Mesendoderm (in vitro differentiated cells): ENCODE results near the gene RPS15.

Experiments
- DNase-seq: peaks from one replicate; pipeline ENCODE4 v3.0.0; 2013
- H2AK5ac ChIP-seq: 2 replicates; pipeline ENCODE4 v1.6.1; 2013; ENCODE audit warnings: low read length, inconsistent platforms
- H2BK120ac ChIP-seq: 2 replicates; pipeline ENCODE4 v1.6.1; 2013; ENCODE audit warnings: low read depth, mild to moderate bottlenecking, low read length, moderate library complexity, mixed read lengths
- H2BK15ac ChIP-seq: replicated peaks from 2 replicates; pipeline ENCODE4 v1.6.1; 2013; ENCODE audit warnings: low read depth, mild to moderate bottlenecking, moderate library complexity
- H2BK5ac ChIP-seq: 2 replicates; pipeline ENCODE4 v1.6.1; 2013; ENCODE audit warnings: low read length, inconsistent platforms
- H3K18ac ChIP-seq: 2 replicates; pipeline ENCODE4 v1.6.1; 2013; ENCODE audit warnings: mild to moderate bottlenecking, low read length, mixed read lengths
- H3K23ac ChIP-seq: one replicate; pipeline ENCODE4 v1.6.1; 2013; ENCODE audit warnings: low read length
- H3K27ac ChIP-seq: 2 replicates; pipeline ENCODE4 v1.5.1; 2013; ENCODE audit warnings: low read depth, mild to moderate bottlenecking, inconsistent platforms, low read length, moderate library complexity
- H3K27me3 ChIP-seq: 2 replicates; pipeline ENCODE4 v1.6.1; 2013; ENCODE audit warnings: low read length, control low read depth, mild to moderate bottlenecking, inconsistent platforms; ENCODE audit not compliant: insufficient read depth, poor library complexity
- H3K36me3 ChIP-seq: 2 replicates; pipeline ENCODE4 v1.6.1; 2013; ENCODE audit warnings: low read length, inconsistent platforms; ENCODE audit not compliant: control insufficient read depth, insufficient read depth
- H3K4ac ChIP-seq: one replicate; pipeline ENCODE4 v1.6.1; 2013; ENCODE audit warnings: low read depth, mild to moderate bottlenecking, low read length, moderate library complexity
- H3K4me1 ChIP-seq: 2 replicates; pipeline ENCODE4 v1.6.1; 2013; ENCODE audit warnings: low read depth, low read length, inconsistent platforms; ENCODE audit not compliant: control insufficient read depth
- H3K4me2 ChIP-seq: 2 replicates; pipeline ENCODE4 v1.6.1; 2013; ENCODE audit warnings: low read length
- H3K4me3 ChIP-seq: 2 replicates; pipeline ENCODE4 v1.5.1; 2013; ENCODE audit warnings: mild to moderate bottlenecking, low read length
- H3K56ac ChIP-seq: one replicate; pipeline ENCODE4 v1.6.1; 2013; ENCODE audit warnings: low read length
- H3K79me1 ChIP-seq: 2 replicates; pipeline ENCODE4 v1.6.1; 2013; ENCODE audit warnings: low read length, inconsistent platforms
- H3K79me2 ChIP-seq: 2 replicates; pipeline ENCODE4 v1.6.1; 2013; ENCODE audit warnings: mild to moderate bottlenecking, low read length; ENCODE audit not compliant: control insufficient read depth, insufficient read depth
- H3K9ac ChIP-seq: 2 replicates; pipeline ENCODE4 v1.6.1; 2013; ENCODE audit warnings: low read length, inconsistent platforms
- H4K5ac ChIP-seq: one replicate; pipeline ENCODE4 v1.6.1; 2013; ENCODE audit warnings: low read length
- H4K8ac ChIP-seq: one replicate; pipeline ENCODE4 v1.6.1; 2013; ENCODE audit warnings: low read depth, mild to moderate bottlenecking, control low read depth, low read length, moderate library complexity
- WGBS: extraction: QIAGEN DNeasy Blood & Tissue Kit; methylation state at CpG from one replicate; pipeline ENCODE4 v1.1.7; 2013; ENCODE audit warnings: low lambda C conversion rate, missing lambda C conversion rate; ENCODE audit not compliant: insufficient coverage; ENCODE audit errors: extremely low coverage; 5-methylcytosine and 5-hydroxymethylcytosine counted together

The RPS15 gene

GRCh38 chr19:1392939-1393530 lies 45.2 kb upstream of the RPS15 start:
- Histone ChIP-seq H2BK15ac (no peak overlapping the region), H3K4me2 (no peak overlapping the region), H3K4me1 (no peaks in the 10 kb centered on the region), H3K27ac (no peak overlapping the region), H2BK120ac (no peak overlapping the region), H3K56ac (no peak overlapping the region), H3K79me1 (no peaks in the 10 kb centered on the region), H3K23ac (no peak overlapping the region), H3K27me3 (no peaks in the 10 kb centered on the region), H3K18ac (no peak overlapping the region), H4K8ac (no peak overlapping the region), H3K4me3 (no peak overlapping the region), H3K79me2 (no peaks in the 10 kb centered on the region), H2BK5ac (no peak overlapping the region), H3K4ac (no peak overlapping the region), H3K36me3 (peaks cover 4% of the 10 kb centered on the region), H3K9ac (no peak overlapping the region), H4K5ac (no peak overlapping the region), H2AK5ac (no peak overlapping the region)
- WGBS = no CpG with 5 or more reads among the region's 37 CpGs
- no peak for DNase-seq

GRCh38 chr19:1393841-1394240 lies 44.4 kb upstream of the RPS15 start:
- Histone ChIP-seq H3K4ac (no peak overlapping the region), H3K36me3 (peaks cover 4% of the 10 kb centered on the region), H3K79me1 (no peaks in the 10 kb centered on the region), H3K79me2 (no peaks in the 10 kb centered on the region), H4K5ac (no peak overlapping the region), H3K9ac (no peak overlapping the region), H3K4me1 (no peaks in the 10 kb centered on the region), H2BK120ac (no peak overlapping the region), H3K23ac (no peak overlapping the region), H2BK5ac (no peak overlapping the region), H3K18ac (no peak overlapping the region), H3K56ac (no peak overlapping the region), H3K27ac (no peak overlapping the region), H2AK5ac (no peak overlapping the region), H3K4me3 (no peak overlapping the region), H3K4me2 (no peak overlapping the region), H3K27me3 (no peaks in the 10 kb centered on the region), H2BK15ac (no peak overlapping the region), H4K8ac (no peak overlapping the region)
- DNase-seq = no peak
- WGBS = no CpG with 5 or more reads among the region's 17 CpGs

DNA sequence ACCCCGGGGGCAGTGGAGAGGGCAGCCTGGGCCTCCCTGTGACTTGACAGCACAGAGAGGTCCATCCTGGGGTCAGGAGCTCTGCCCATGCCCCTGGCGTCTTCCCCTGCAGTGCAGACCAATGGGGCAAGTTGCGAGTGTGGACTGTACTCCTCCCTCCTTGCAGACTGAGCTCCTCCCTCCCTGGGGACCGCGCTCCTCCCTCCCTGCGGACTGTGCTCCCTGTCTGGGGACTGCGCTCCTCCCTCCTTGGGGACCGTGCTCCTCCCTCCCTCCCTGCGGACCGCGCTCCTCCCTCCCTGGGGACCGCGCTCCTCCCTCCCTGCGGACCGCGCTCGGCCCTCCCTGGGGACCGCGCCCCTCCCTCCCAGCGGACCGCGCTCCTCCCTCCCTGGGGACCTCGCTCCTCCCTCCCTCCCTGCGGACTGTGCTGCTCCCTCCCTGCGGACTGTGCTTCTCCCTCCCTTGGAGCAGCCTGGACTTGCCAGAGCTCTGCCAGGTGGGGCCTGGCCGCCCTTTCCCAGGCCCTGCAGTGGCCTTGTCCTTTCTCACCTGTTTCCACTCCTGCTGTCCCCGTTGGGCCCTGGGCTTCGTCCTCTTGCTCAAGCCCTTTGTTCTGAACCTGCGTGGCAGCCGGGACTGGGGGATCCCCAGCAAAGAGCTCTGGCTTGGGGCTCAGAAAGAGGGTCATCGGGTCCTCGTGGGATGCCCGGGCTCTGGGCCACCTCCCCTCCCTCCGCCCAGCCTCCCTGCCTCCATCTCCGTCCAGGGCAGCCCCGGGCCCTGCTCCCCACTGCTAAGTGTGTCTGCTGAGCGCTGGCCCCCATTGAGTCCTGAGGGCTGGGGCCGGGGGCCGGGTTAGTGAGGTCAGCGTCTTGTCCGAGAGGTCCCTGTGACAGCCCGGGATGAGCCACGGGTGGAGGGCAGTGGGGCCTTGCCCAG lies 43.7 kb upstream of the RPS15 start:
- Histone ChIP-seq H4K8ac (no peak overlapping the region), H3K4ac (no peak overlapping the region), H3K18ac (no peak overlapping the region), H2BK120ac (no peak overlapping the region), H3K23ac (no peak overlapping the region), H4K5ac (no peak overlapping the region), H3K27me3 (no peaks in the 10 kb centered on the region), H3K4me3 (no peak overlapping the region), H2BK15ac (no peak overlapping the region), H3K27ac (no peak overlapping the region), H2AK5ac (no peak overlapping the region), H3K9ac (no peak overlapping the region), H3K4me2 (no peak overlapping the region), H3K56ac (no peak overlapping the region), H3K36me3 (no peaks in the 10 kb centered on the region), H3K79me2 (no peaks in the 10 kb centered on the region), H3K4me1 (no peaks in the 10 kb centered on the region), H2BK5ac (no peak overlapping the region), H3K79me1 (no peaks in the 10 kb centered on the region)
- DNase-seq = no peak
- no CpG with 5 or more reads among the region's 43 CpGs for WGBS

- H3K27ac ChIP-seq = no peak overlapping the region
- WGBS = no CpG with 5 or more reads among the region's 52 CpGs
Measured at GRCh38 chr19:1395194-1396018, 42.8 kb upstream of the RPS15 start.

DNA sequence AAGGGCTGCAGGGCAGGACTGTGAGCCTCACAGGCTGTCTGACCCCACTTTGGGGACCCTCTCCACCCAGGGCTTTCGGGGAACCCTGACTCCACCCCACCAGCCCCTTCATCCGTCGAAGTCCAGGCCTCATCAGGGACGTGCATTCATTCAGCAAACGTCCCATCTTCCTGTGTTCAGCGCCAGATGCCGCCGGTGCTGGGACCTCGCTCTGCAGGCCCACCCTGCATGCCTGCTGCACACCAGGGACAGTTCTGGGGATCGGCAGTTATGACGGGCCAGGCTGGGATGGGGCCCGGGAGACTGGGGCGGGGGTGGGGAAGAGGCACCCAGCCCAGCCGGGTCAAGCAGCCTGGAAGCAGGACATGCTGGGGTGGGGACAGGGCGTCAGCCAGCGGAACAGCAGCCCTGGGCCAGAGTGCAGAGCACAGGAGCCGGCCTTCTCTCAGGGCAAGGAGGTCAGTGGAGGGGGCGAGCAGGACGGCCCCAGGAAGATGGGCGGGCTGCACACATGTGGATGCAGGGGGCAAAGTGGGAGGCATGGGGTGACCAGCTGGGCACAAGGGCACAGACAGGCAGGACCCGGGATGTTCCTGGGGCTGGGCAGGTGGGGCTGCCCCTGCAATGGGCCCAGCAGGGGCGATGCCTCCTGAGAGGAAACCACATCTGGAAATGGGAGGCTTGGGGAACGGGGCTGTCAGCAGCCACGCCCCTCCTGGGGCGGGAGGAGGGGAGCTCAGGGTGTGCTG lies 42.0 kb upstream of the RPS15 start:
- Histone ChIP-seq H3K79me2 (no peaks in the 10 kb centered on the region), H3K4me2 (no peak overlapping the region), H3K27me3 (no peaks in the 10 kb centered on the region), H2BK5ac (no peak overlapping the region), H3K27ac (no peak overlapping the region), H4K5ac (no peak overlapping the region), H3K4me1 (no peaks in the 10 kb centered on the region), H3K9ac (no peak overlapping the region), H3K4ac (no peak overlapping the region), H3K56ac (no peak overlapping the region), H2BK15ac (no peak overlapping the region), H3K79me1 (no peaks in the 10 kb centered on the region), H3K23ac (no peak overlapping the region), H3K18ac (no peak overlapping the region), H2BK120ac (no peak overlapping the region), H4K8ac (no peak overlapping the region), H2AK5ac (no peak overlapping the region), H3K36me3 (no peaks in the 10 kb centered on the region), H3K4me3 (no peak overlapping the region)
- WGBS = no CpG with 5 or more reads among the region's 25 CpGs
- DNase-seq = no peak

More at GRCh38 chr19:1395194-1396018, 42.8 kb upstream of the RPS15 start:
- Histone ChIP-seq H3K4me1 (no peaks in the 10 kb centered on the region), H3K27me3 (no peaks in the 10 kb centered on the region), H2BK5ac (no peak overlapping the region), H3K23ac (no peak overlapping the region), H3K4me2 (no peak overlapping the region), H3K4me3 (no peak overlapping the region), H4K5ac (no peak overlapping the region), H3K79me2 (no peaks in the 10 kb centered on the region), H4K8ac (no peak overlapping the region), H3K36me3 (no peaks in the 10 kb centered on the region), H3K9ac (no peak overlapping the region), H3K56ac (no peak overlapping the region), H2BK15ac (no peak overlapping the region), H3K4ac (no peak overlapping the region), H2BK120ac (no peak overlapping the region), H3K79me1 (no peaks in the 10 kb centered on the region), H2AK5ac (no peak overlapping the region), H3K18ac (no peak overlapping the region)
- DNase-seq = no peak
